SK-N-MC (cell line): ENCODE results near the gene C19orf44.

ENCODE experiments used
- DNase-seq: peaks from one replicate; pipeline ENCODE4 v3.0.0-alpha.2; 2011; ENCODE audit warnings: low read depth, low spot score
- H3K27ac ChIP-seq: fragments of 200-600 bp; sonication (generic); 2 replicates; pipeline ENCODE4 v1.5.1; 2016; ENCODE audit warnings: mixed run types
- H3K36me3 ChIP-seq: fragments of 200-600 bp; sonication (generic); 2 replicates; pipeline ENCODE4 v1.6.1; 2017; ENCODE audit warnings: antibody characterized with exemption, low read length, mixed read lengths; ENCODE audit not compliant: insufficient read depth
- H3K4me3 ChIP-seq: fragments of 200-600 bp; sonication (generic); 2 replicates; pipeline ENCODE4 v1.5.1; 2016
- H3K9ac ChIP-seq: fragments of 200-600 bp; sonication (generic); 2 replicates; pipeline ENCODE4 v1.8.0; 2017; ENCODE audit warnings: mixed run types, mixed read lengths; ENCODE audit not compliant: insufficient read length
- H3K9me3 ChIP-seq: fragments of 200-600 bp; sonication (generic); 2 replicates; pipeline ENCODE4 v1.6.1; 2017; ENCODE audit warnings: low read depth, mild to moderate bottlenecking, antibody characterized with exemption, low read length, moderate library complexity, mixed read lengths
- EZH2 ChIP-seq: fragments of 200-600 bp; sonication (generic); IDR thresholded peaks from one replicate; pipeline ENCODE4 v1.6.1; 2017; ENCODE audit warnings: antibody characterized with exemption
- FOXP2 ChIP-seq: optimal IDR thresholded peaks from 2 replicates; pipeline ENCODE3; 2011; ENCODE audit warnings: mild to moderate bottlenecking, moderate library complexity; ENCODE audit not compliant: insufficient read depth; ENCODE audit errors: extremely low read length, control extremely low read depth
- POLR2AphosphoS5 ChIP-seq: IDR thresholded peaks from 2 replicates; pipeline ENCODE4 v1.6.1; 2012; ENCODE audit warnings: mild to moderate bottlenecking, low read depth, low read length, borderline replicate concordance

The C19orf44 gene

GRCh38 chr19:16457195-16457953, 38.8 kb upstream of the C19orf44 start:
- DNase-seq, result no peak
- no peak for TF ChIP-seq FOXP2
- TF ChIP-seq EZH2, result no peak
- TF ChIP-seq POLR2AphosphoS5, result no peak
- no peaks in the 10 kb centered on the region for H3K36me3 ChIP-seq
- no peak overlapping the region for H3K9ac ChIP-seq
- H3K27ac ChIP-seq, result peak overlapping the region; percentile 57; the same call in 1 of the 2 replicates
- no peaks in the 10 kb centered on the region for H3K9me3 ChIP-seq
- no peak overlapping the region for H3K4me3 ChIP-seq

- Histone ChIP-seq H3K27ac (peak overlapping the region; percentile 57; the same call in 1 of the 2 replicates), H3K36me3 (no peaks in the 10 kb centered on the region), H3K4me3 (no peak overlapping the region), H3K9ac (no peak overlapping the region), H3K9me3 (no peaks in the 10 kb centered on the region)
- no peak for DNase-seq
- TF ChIP-seq POLR2AphosphoS5 (no peak), FOXP2 (no peak), EZH2 (no peak)
These were observed 38.3 kb upstream of the C19orf44 start for GRCh38 chr19:16457954-16458331.

- H3K9ac ChIP-seq, result no peak overlapping the region
- no peak overlapping the region for H3K4me3 ChIP-seq
- no peaks in the 10 kb centered on the region for H3K36me3 ChIP-seq
- no peak for DNase-seq
- TF ChIP-seq POLR2AphosphoS5, result no peak
- H3K9me3 ChIP-seq, result no peaks in the 10 kb centered on the region
- peak overlapping the region; percentile 35 for H3K27ac ChIP-seq
These were observed 37.5 kb upstream of the C19orf44 start for GRCh38 chr19:16458391-16459341.

DNA sequence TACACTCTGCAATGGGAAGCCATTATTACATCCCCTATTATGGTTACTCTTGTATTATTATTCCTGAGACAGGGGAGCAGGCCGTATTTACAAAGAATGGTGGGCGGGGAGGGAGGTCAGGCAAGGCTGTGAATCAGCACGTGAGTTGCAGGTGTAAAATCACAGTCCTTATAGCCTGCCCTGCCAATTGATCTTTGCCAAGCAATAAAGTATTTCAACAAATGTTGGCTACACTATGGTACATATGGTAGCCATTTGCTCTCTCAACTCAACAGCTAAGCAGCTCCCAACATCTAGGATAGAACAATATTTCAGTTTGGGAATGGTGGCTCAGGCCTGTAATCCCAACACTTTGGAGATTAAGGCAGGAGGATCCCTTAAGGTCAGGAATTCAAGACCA, 36.5 kb upstream of the C19orf44 start:
- H3K9ac ChIP-seq, result no peak overlapping the region
- no peaks in the 10 kb centered on the region for H3K9me3 ChIP-seq
- H3K4me3 ChIP-seq, result no peak overlapping the region
- no peak for DNase-seq
- H3K36me3 ChIP-seq, result no peaks in the 10 kb centered on the region
- H3K27ac ChIP-seq, result no peak overlapping the region
- TF ChIP-seq EZH2 (no peak), POLR2AphosphoS5 (no peak), FOXP2 (no peak)

GRCh38 chr19:16460454-16460853, 35.7 kb upstream of the C19orf44 start:
- H3K36me3 ChIP-seq, result no peaks in the 10 kb centered on the region; the same call in 1 of the 2 replicates
- TF ChIP-seq FOXP2 (no peak), POLR2AphosphoS5 (no peak), EZH2 (no peak)

GRCh38 chr19:16461630-16462051, 34.6 kb upstream of the C19orf44 start:
- H3K36me3 ChIP-seq, result no peaks in the 10 kb centered on the region; the same call in 1 of the 2 replicates
- no peak overlapping the region for H3K4me3 ChIP-seq
- no peak overlapping the region for H3K9ac ChIP-seq
- no peaks in the 10 kb centered on the region for H3K9me3 ChIP-seq
- no peak for TF ChIP-seq FOXP2
- TF ChIP-seq POLR2AphosphoS5, result no peak
- TF ChIP-seq EZH2, result no peak
- DNase-seq, result no peak
- H3K27ac ChIP-seq, result peak overlapping the region; percentile 44; the same call in 1 of the 2 replicates

More at GRCh38 chr19:16460454-16460853, 35.7 kb upstream of the C19orf44 start:
- Histone ChIP-seq H3K27ac (peak overlapping the region; percentile 5; the same call in 1 of the 2 replicates), H3K9me3 (no peaks in the 10 kb centered on the region), H3K4me3 (no peak overlapping the region), H3K9ac (no peak overlapping the region)
- no peak for DNase-seq

DNA sequence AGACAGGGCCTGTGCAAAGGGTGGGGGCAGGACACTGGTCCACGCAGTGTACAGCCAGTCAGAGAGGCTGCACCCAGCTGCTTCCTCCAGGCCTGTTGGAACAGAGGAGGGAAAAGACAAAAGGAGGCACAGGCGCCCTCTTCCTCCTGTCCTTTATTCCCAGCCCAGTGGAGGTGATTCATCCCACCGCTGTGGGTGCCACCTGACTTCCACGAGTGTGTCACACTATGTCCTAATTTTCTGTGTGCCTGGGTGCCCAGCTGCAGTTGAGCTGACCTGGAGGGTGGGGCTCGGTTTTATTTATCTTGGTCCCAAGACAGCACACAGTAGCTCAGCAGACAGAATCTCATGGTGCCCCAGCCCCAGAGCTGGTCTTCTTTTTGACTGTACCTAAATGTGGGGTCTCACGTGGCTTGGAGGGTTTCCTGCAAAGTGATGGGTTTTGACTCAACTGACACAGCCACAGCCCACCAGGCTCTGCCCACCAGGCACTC, 33.4 kb upstream of the C19orf44 start:
- no peak overlapping the region for H3K9ac ChIP-seq
- H3K36me3 ChIP-seq, result no peaks in the 10 kb centered on the region; the same call in 1 of the 2 replicates
- no peaks in the 10 kb centered on the region for H3K9me3 ChIP-seq
- no peak overlapping the region for H3K27ac ChIP-seq
- no peak for DNase-seq
- no peak for TF ChIP-seq POLR2AphosphoS5
- no peak for TF ChIP-seq EZH2
- no peak for TF ChIP-seq FOXP2
- H3K4me3 ChIP-seq, result no peak overlapping the region

- H3K4me3 ChIP-seq, result no peak overlapping the region
- no peaks in the 10 kb centered on the region; the same call in 1 of the 2 replicates for H3K36me3 ChIP-seq
- TF ChIP-seq FOXP2, result no peak
- TF ChIP-seq EZH2, result no peak
- no peak for TF ChIP-seq POLR2AphosphoS5
- no peak overlapping the region for H3K9ac ChIP-seq
- no peak for DNase-seq
- H3K27ac ChIP-seq, result no peak overlapping the region
- H3K9me3 ChIP-seq, result no peaks in the 10 kb centered on the region
These were observed 32.7 kb upstream of the C19orf44 start for GRCh38 chr19:16463341-16463990.
